IPS-NIHi11 (cell line): ENCODE measurements around the gene SLC18A2.
A peak's percentile ranks its signal among the peaks of the same experiment; 100 is the strongest.
"Not testable (repeated sequence)": the region's sequence is repeated elsewhere in the genome, so short reads cannot be mapped to it uniquely, and the experiment has no call there.

Experiments
- DNase-seq: peaks from one replicate; pipeline ENCODE4 v3.0.0; 2012; ENCODE audit warnings: mixed read lengths, low spot score

The SLC18A2 gene

GRCh38 chr10:117240621-117241529, at the start of gene SLC18A2:
Gene SLC18A2, plus strand, starts transcription at chr10:117241114. Its CDS starts 580 bp downstream, at chr10:117241694.
- DNase-seq: peak; percentile 81

- DNase-seq: no peak
Observed at GRCh38 chr10:117197189-117197588, 43.7 kb upstream of the SLC18A2 start, which contains the start of gene KCNK18. Gene KCNK18, plus strand, starts transcription at chr10:117197489. Its CDS starts 0 bp downstream, at chr10:117197489.

- DNase-seq: peak; percentile 48
Observed at GRCh38 chr10:117198088-117198487, 42.8 kb upstream of the SLC18A2 start.

DNA sequence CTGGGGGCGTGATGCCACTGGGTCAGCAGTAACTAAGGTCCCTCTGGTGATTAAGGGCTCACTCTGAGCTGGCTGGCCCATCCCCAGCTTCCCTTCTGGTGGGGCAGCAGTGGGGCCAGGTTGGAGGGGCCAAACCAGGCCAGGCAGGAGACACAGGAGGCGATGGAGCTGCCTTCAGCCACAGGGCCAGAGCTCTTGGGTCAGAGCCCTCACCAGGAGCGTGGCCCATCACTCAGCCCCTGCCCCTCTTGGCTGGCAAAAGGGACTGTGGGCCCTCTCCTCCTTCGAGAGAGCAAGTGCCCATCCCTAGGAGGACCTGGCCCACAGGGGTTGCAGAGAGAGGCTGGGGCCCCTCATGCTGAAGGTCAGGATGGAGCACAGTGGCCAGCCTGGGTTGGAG, 39.1 kb upstream of the SLC18A2 start:
- no peak for DNase-seq

- DNase-seq: no peak
Observed at GRCh38 chr10:117204316-117204715, 36.6 kb upstream of the SLC18A2 start.

GRCh38 chr10:117212176-117212575, 28.7 kb upstream of the SLC18A2 start:
- DNase-seq: no peak

- no peak for DNase-seq
Observed at GRCh38 chr10:117214401-117214800, 26.5 kb upstream of the SLC18A2 start.

- DNase-seq: no peak
Observed at GRCh38 chr10:117215079-117215478, 25.8 kb upstream of the SLC18A2 start.

DNA sequence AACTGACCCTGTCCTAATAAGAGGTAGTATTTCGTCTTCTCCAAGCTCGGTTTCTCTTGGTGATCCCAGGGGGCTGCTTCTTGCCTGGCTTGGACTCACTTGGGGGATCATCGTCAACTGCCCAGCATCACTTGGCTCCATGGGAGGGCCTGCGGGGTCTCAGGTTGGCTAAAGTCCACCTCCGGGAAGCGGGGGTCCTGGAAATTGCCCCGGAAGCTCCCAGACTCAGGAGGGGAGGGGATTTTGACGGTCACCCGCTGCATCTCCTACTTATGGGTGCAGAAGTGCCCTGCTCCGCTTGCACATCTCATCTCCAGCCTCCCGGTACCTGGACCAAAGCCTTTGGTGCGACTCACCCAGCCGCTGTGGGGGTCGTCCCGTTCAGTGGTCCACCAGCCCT, 24.9 kb upstream of the SLC18A2 start:
- no peak for DNase-seq

GRCh38 chr10:117216611-117217195, 24.2 kb upstream of the SLC18A2 start:
- DNase-seq: peak; percentile 96

GRCh38 chr10:117217196-117217761, 23.6 kb upstream of the SLC18A2 start:
- peak; percentile 70 for DNase-seq

- DNase-seq: no peak
Observed at GRCh38 chr10:117218654-117219053, 22.3 kb upstream of the SLC18A2 start.

DNA sequence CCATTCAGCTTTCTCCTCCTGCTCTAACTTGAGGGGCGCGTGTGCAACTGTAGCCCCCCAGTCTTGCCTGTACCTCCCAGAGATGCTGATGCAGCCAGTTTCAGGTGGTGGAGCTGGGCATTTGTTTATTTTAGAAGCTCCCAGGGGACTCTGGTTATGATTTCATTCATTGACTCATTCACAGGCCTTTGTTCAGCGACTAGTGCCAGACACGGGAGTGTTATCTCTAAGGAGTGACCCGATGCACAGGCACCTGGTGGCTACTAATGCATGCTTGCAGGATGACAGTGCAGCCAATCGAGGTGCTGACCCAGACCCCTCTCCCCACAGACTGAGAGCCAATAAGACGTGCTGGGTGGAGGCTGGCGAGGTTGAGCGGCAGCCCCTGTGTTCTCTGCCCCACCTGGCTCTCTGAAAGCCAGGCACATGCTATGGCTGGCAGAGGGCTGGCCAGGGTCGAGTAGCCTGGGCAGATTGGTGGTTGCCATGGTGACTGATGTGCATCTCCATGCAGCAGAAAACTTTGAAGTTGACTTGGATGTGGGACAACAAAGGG, 19.7 kb upstream of the SLC18A2 start:
- DNase-seq: peak; percentile 61

DNA sequence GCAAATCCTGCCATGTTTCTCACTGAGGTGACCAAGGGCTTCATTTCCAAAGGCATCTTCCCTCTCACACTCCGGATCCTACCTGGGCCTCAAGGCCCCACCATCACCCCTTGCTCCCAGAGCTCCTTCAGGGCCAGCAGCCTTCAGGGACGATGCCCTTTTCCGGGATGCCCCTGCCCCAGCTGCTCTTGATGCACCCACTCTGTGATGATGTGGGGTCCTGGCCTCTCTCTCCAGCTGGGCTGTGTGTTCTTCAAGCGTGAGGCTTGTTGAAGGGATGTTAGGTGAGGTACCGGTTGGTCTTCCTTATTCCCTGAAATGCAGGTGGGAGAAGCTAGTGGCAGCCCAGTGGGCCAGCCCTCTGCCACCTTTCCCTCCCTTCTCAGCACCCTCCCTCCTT, 18.4 kb upstream of the SLC18A2 start:
- DNase-seq: no peak

DNA sequence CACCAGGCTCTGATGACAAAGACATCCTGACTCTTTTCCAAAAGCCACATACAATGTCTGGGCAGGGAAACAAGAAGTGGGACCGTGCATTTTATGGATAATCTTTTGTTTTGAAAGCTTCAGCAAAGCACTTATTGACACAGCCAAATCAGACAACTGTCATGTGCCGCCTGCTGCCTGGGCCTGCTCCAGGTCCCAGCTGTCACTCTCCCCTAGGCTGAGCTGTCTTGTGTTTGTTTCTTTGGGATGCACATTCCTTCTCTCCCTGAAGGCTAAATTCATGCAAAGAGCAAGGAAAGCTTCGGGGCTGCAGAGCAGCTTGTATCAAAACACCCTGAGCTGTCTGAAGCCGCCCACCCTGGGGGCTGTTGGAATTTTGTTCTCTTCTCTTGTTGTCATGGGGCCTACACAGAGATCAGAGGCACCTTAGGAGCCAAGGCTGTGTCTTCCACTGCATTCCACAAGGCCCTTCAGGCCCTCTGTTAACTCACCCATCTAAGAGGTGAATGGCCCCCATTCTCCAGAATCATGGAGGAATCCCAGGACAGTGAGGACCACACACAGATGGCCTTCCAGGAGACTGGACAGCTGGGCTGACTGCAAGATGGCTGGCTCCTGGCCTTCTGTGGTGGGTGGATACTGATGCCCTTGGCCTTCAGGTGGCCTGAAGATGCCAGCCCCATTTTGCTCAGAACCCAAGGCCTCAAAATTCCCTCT, 17.8 kb upstream of the SLC18A2 start:
- no peak for DNase-seq

DNA sequence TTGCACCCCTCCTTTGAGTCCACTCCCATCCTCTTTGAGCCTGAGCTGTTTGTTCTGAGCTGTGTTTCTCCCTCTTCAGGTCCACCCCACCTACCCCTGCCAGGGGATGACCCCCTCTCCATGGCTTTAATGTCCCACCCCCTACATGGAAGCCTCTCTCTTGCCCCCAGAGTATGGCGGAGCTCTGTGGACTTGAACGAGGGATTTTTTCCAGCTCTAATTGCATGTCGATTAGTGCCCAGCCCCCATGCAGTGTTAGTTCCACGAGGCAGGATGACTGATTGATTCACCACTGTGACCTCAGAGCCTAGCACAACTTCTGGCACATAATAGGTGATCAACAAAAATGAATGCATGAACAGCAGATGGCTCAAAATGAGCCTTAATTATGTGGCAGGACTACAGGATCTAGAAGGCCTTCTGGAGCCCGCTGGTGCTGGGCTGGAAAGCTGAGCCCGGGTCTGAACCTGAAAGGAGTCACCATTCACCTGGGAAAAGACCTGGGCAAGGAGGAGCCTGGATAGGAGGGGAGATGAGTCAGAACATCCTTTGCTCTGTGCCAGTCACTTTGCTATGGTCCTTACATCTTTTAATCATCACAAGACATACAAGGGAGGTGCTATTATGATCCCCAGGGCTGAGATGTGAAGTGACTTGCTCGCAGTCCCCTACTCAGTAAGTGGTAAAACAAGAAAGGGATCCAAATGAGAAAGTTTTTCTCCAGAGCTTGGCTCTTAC, 17.1 kb upstream of the SLC18A2 start:
- DNase-seq: no peak

DNA sequence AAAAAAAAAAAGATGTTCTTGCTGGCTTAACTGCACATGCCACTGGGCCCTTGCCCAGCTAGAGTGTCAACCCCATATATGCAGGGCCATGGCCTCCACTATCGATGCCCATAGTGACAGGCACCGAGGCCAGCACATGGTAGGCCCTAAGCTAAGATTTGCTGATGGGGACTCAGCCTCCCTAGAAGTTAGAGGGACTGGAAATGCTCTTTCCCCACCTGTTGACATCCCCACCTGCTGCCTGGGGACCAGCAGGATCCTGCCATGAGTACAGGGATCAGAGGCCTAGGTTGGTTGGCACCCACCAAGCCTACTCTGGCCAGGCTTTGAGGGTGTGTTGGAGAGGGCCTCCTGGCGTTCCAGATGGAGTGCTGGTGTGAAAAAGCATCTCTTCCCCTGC, 16.0 kb upstream of the SLC18A2 start:
- DNase-seq: no peak

DNA sequence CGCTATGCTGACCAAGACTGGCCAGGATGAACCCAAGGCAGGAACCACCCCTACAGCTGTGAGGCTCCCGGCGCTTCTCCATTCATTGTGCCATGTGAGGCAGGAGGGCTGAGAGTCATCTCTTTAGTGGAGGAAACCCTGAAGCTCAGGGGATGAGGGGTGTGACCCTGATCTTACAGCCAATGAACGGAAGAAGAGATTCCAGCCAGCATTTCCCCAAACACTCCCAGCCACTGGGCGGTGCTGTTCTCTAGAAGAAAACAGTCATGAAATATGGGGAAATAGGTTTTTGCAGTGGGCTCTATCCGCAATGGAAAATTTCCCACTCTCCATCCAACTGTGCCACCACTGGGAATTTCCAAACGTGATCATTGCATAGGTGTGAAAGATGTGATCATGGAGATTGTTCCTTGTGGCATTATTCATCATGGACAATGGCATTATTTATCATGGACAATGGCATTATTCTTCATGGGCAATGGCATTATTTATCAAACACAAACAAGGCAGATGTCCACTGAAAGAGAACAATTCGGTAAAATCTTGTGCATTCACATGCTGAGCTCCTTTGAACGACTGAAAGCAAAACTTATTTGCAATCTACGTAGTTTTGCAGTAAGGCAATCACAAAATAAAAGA, 14.0 kb upstream of the SLC18A2 start:
- peak; percentile 85 for DNase-seq

GRCh38 chr10:117228210-117228609, 12.7 kb upstream of the SLC18A2 start:
- no peak for DNase-seq

DNA sequence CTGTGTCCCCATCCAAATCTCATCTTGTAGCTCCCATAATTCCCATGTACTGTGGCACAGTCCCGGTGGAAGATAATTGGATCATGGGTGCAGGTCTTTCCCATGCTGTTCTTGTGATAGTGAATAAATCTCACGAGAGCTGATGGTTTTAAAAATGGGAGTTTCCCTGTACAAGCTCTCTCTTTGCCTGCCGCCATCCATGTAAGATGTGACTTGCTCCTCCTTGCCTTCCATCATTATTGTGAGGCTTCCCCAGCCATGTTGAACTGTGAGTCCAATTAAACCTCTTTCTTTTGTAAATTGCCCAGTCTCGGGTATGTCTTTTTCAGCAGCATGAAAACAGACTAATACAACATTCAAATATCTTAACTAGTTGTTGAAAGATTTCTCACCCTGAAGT, 10.8 kb upstream of the SLC18A2 start:
- DNase-seq: not testable (repeated sequence)
